Activated T-cell treated with anti-CD3 and anti-CD28 coated beads for 48 hours (primary cell): ENCODE results near the gene NKX1-1.

Experiments
- DNase-seq: peaks from one replicate; pipeline ENCODE4 v3.0.0-alpha.2; 2020; ENCODE audit warnings: low read depth

NKX1-1 gene

DNA sequence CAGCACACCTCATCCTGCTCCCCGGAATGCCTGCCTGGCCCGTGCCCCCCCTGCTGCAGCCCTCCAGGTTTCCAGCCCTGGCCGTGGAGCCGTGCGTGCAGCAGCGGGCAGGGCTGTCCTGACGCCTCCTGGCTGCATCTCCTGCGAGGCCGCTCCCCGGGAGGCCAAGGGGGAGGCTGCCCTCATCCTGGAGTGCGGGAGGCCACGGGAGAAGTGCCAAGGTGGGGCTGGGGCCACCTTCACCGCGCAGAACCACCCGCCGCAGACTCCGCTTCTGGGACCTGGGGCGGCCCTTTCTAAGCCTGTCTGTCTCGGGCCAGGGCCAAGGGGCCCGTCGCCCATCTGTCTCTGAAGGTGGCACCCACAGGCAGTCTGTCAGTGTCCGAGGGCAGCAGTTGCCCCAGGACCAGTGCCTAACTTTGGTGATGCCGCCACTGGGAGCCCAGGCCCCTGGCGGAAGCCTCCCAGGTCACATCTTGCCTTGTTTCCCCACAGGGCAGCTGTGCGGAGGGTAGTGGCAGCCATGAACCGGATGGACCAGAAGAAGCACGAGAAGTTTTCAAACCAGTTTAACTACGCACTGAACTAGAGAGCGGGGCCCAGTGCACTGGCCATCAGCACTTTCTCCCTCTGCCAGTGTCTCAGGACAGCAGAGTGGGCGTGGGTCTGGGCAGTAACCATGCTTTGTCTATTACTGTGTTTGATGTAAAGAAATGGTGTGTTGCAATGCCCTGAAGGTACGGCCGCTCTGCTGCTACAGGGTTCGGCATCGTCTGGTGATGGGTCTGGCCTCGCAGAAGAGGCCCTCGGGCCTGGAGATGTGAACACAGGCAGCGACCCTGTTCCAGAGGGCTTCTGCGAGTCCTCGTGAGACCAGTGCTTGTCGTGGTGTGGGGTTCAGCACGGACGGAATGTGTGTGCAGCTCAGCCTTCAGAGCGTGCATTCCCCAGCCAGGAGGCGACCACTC lies 20.6 kb downstream of the NKX1-1 start:
- DNase-seq, result no peak

- no peak for DNase-seq
Measured at GRCh38 chr4:1384675-1385372, 21.4 kb downstream of the NKX1-1 start.

DNA sequence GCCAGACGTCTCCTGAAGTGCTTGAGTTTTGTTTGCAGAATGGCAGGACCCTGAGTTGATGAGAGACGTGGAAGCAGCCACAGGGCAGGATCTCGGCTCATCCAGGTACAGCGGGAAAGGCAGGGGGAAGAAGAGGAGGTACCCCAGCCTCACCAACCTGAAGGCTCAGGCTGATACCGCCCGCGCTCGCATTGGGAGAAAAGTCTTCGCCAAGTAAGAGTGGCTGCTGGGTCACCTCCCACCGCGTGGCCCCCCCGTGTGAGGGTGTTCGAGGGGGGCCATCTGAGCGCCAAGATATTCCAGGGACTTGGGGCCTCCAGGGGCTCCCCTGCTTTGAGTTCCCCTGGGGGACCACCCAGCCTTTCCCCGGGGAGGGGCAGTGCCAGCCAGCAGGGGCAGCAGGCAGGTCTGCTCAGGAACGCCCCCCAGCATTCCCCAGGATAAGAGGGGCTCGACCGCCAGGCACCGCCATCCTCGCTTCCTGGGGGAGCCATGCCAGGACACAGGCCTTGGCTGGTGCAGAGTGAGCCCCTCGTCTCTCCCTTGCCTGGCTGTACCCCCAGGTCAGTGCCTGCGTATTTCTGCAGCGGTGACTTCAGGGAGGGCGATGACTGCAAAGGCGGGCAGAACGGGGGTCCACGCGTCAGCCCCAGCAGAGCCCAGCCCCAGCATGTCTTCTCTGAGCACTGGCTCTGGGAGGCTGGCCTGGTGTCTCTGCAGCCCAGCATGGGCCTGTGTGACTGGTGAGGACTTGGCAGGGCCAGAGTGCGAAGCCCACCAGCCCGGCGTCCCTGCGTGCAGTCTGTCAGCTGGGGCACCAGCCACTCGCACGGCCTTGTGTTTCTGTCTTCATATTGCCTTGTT lies 22.3 kb downstream of the NKX1-1 start:
- no peak for DNase-seq

GRCh38 chr4:1382776-1383727 lies 23.2 kb downstream of the NKX1-1 start:
- no peak for DNase-seq

- no peak for DNase-seq
Measured at GRCh38 chr4:1381944-1382541, 24.2 kb downstream of the NKX1-1 start.

- no peak for DNase-seq
Measured at GRCh38 chr4:1381181-1381621, 25.0 kb downstream of the NKX1-1 start.

- DNase-seq, result no peak
Measured at GRCh38 chr4:1380368-1381151, 25.7 kb downstream of the NKX1-1 start.

DNA sequence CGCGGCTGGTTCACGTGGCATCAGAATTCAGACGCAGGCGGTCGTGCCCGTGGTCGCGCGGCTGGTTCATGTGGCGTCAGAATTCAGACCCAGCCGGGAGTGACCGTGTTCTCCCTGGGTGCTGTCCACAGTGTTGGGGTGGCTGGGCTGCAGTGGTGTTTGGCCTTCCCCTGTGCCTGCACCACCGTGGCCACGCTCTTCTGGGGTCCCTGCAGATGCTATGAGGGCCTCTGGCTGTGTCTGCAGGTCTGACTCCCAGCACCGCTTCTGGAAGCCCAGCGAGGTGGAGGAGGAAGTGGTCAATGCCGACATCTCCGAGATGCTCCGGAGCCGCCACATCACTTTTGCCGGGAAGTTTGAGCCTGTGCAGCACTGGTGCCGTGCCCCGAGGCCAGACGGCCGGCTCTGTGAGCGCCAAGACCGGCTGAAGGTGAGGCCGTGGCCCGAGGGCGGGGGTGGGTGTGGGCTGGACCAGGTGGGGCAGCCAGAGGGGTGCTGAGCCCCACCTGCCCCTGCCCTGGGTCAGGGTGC lies 26.4 kb downstream of the NKX1-1 start:
- no peak for DNase-seq

- DNase-seq, result no peak
Measured at GRCh38 chr4:1379351-1379781, 26.9 kb downstream of the NKX1-1 start.

GRCh38 chr4:1378559-1379231 lies 27.5 kb downstream of the NKX1-1 start:
- no peak for DNase-seq

DNA sequence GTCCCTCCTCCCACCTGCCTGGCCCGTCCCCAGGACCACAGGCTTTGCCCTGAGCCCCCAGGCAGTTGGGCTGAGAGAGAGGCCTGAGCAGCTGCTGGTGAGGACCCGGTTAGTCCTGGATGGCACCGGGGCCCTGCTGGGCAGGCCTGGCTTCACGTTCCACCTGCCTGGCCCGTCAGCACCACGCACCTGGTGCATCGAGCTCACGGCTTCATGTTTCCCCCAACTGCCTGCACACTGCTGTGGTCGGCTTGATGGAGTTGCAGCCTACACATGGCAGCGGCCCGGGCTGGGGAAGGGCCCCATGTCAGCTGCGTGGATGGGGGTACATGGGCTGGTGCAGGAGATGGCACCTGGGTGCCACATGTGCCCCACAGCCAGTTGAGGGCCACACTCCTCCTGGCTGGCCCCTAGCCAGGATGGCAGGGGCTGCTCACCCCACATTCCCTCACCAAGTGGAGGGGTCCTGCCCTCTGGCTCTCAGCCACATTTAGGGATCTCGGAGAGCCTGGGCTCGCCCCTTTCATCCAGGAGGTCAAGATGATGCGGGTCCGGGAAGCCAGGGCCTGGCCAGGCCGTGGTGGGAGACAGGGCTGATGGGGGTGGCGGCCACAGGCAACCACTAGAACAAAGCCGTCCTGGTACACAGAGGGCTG lies 28.5 kb downstream of the NKX1-1 start:
- DNase-seq, result no peak

- DNase-seq, result no peak
Measured at GRCh38 chr4:1376841-1377605, 29.2 kb downstream of the NKX1-1 start.

DNA sequence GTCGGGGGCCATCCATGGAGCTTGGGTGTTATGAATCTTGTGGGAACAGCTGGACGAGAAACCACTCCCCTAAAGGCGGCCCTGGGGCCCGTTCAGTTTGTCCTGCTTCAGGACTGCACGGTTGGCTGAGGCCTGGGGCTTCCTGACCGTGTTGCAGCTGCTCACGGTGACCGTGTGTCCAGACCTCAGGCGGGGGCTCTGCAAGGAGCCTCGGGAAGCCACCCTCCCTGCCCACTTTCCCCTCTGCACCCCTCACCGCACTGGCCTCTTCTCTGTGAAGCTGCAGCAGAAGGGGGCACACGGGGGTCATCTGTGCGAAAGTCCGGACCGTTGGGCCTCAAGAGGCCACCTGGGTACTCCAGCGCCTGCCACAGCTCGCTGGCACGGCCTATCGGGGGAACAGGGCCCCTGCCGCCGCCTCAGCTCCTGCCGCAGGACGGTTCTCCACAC lies 29.8 kb downstream of the NKX1-1 start:
- no peak for DNase-seq

DNA sequence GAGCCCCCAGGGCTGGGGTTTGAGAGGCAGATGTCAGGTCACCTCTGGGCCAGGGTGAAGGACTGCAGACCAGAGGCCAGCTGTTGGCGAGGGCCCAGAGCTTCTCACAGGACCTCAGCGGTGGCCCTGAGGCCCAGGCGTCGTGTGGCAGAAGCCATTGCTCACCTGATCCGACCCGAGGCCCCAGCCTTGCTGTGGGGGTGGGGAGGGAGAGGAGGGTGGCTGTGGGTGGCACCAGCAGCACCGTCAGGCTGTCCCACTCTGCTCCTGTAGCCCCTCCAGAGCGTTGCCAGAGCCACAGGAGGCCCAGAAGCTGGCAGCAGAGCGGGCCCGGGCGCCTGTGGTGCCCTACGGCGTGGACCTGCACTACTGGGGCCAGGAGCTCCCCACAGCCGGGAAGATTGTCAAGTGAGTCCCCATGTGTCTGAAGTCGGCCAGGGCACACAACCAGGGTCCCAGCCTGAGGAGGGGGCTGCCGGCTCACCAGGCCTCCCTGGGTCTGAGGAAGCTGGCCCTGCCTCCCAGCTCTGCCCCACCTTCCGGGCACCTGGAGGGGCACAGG lies 30.4 kb downstream of the NKX1-1 start:
- no peak for DNase-seq

GRCh38 chr4:1375051-1375721 lies 31.1 kb downstream of the NKX1-1 start:
- no peak for DNase-seq

DNA sequence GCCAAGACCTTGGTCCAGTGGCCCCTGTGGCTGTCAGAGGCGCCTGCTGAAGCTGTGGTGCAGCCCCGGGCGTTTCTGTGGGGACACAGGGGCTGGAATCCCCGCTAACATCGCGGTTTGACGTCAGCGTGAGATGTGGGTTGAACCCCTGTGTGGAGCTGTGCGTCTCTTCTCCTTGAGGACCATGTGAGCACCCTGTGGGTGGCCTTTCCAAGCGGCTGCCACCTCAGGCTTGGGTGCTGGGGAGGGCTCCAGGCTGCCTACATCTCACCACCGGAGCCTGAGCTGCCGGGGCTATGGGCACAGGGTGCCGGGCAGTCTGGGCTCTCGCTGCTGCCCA lies 31.6 kb downstream of the NKX1-1 start:
- DNase-seq, result no peak
